PC-9 (cell line): ENCODE results near the gene FOXP2. TPM values are rescaled to one million over a fixed set of nuclear protein-coding genes. Genes with fewer than 3 reads are reported as not detected.

Experiments
- BruUV-seq: library from RNA; stranded (reverse); fragments of 400-500 nt; replicated peaks from 2 replicates; lab custom pipeline; 2021; lab: Mats Ljungman, UMichigan
- CTCF ChIA-PET: fragments of 300-600 bp; sonication (Branson Sonifier 250); formaldehyde crosslinking; loops from one replicate; lab custom pipeline; 2022; ENCODE audit warnings: antibody characterized with exemption; lab: Charles Lee
- POLR2A ChIA-PET: fragments of 300-600 bp; sonication (Branson Sonifier 250); formaldehyde crosslinking; loops from one replicate; lab custom pipeline; 2022; ENCODE audit warnings: antibody characterized with exemption; ENCODE audit not compliant: unreplicated experiment; lab: Charles Lee
- DNase-seq, 2 experiments: peaks; one replicate each; pipeline versions ENCODE4 v3.0.0 to v3.0.0-alpha.2; 2015 to 2022; ENCODE audit warnings: mixed read lengths in 1 of 2
- H2AFZ ChIP-seq: fragments of 200-600 bp; sonication (generic); 2 replicates; pipeline ENCODE4 v1.8.1; 2017; ENCODE audit warnings: antibody characterized with exemption
- H3F3A ChIP-seq: fragments of 200-600 bp; sonication (generic); 2 replicates; pipeline ENCODE4 v1.8.1; 2017; ENCODE audit warnings: antibody characterized with exemption, mild to moderate bottlenecking, low read depth; ENCODE audit not compliant: insufficient read depth
- H3K27ac ChIP-seq: fragments of 200-600 bp; sonication (generic); 2 replicates; pipeline ENCODE4 v1.6.1; 2016; ENCODE audit warnings: mixed run types
- H3K27me3 ChIP-seq: fragments of 200-600 bp; sonication (generic); 2 replicates; pipeline ENCODE4 v1.6.1; 2016; ENCODE audit warnings: low read depth, mixed run types; ENCODE audit not compliant: insufficient read depth
- H3K36me3 ChIP-seq: fragments of 200-600 bp; sonication (generic); 2 replicates; pipeline ENCODE4 v1.6.1; 2016; ENCODE audit warnings: low read depth, mixed run types
- H3K4me1 ChIP-seq: fragments of 200-600 bp; sonication (generic); replicated peaks from 2 replicates; pipeline ENCODE4 v1.6.1; 2016; ENCODE audit warnings: mixed run types; ENCODE audit not compliant: insufficient read depth
- H3K4me2 ChIP-seq: fragments of 200-600 bp; sonication (generic); 2 replicates; pipeline ENCODE4 v1.6.1; 2017; ENCODE audit warnings: mixed run types
- H3K4me3 ChIP-seq: fragments of 200-600 bp; sonication (generic); 2 replicates; pipeline ENCODE4 v1.6.1; 2016; ENCODE audit warnings: mixed run types
- H3K79me2 ChIP-seq: fragments of 200-600 bp; sonication (generic); 2 replicates; pipeline ENCODE4 v1.6.1; 2017; ENCODE audit warnings: low read depth, mixed run types
- H3K9me2 ChIP-seq: fragments of 200-600 bp; sonication (generic); 2 replicates; pipeline ENCODE4 v1.8.1; 2017; ENCODE audit warnings: mild to moderate bottlenecking; ENCODE audit not compliant: insufficient read depth
- H3K9me3 ChIP-seq: fragments of 200-600 bp; sonication (generic); 2 replicates; pipeline ENCODE4 v1.8.1; 2016; ENCODE audit warnings: low read depth; ENCODE audit not compliant: insufficient read depth
- H4K20me1 ChIP-seq: fragments of 200-600 bp; sonication (generic); 2 replicates; pipeline ENCODE4 v1.8.1; 2017; ENCODE audit not compliant: insufficient read depth
- CTCF ChIP-seq: fragments of 200-600 bp; sonication (generic); conservative IDR thresholded peaks from 2 replicates; pipeline ENCODE4 v1.6.1; 2017; ENCODE audit warnings: mixed run types, antibody characterized with exemption, mild to moderate bottlenecking, moderate library complexity
- EZH2 ChIP-seq: fragments of 200-600 bp; sonication (generic); IDR thresholded peaks from 2 replicates; pipeline ENCODE4 v1.8.0; 2017; ENCODE audit warnings: antibody characterized with exemption, low read depth
- intact Hi-C: fragments of 100-400 bp; cut with micrococcal nuclease; formaldehyde crosslinking; loops from one replicate; pipeline ENCODE4 v1.10.0; 2022; ENCODE audit not compliant: unreplicated experiment
- total RNA-seq: library from RNA; stranded (reverse); gene quantifications from 2 replicates; pipeline ENCODE4 v1.2.3, GENCODE V29; 2021

The FOXP2 gene
- total RNA-seq, 1 experiment from 2014 or later = 1.2 TPM

- Histone ChIP-seq H2AFZ (no peak overlapping the region), H3K4me1 (peaks cover 14% of the 10 kb centered on the region), H3K27me3 (no peaks in the 10 kb centered on the region), H4K20me1 (no peaks in the 10 kb centered on the region), H3K4me2 (no peak overlapping the region), H3F3A (no peaks in the 10 kb centered on the region), H3K36me3 (no peaks in the 10 kb centered on the region), H3K27ac (no peak overlapping the region), H3K79me2 (no peaks in the 10 kb centered on the region), H3K9me2 (no peaks in the 10 kb centered on the region), H3K9me3 (no peaks in the 10 kb centered on the region), H3K4me3 (no peak overlapping the region)
- DNase-seq = no peak
- BruUV-seq = no TSS peak
- intact Hi-C loops = no loop called here
- no peak for TF ChIP-seq EZH2
- TF ChIP-seq CTCF = no peak
- CTCF ChIA-PET = no interaction called here
- POLR2A ChIA-PET = no interaction called here
Measured at GRCh38 chr7:114417290-114417689, 2.7 kb downstream of the FOXP2 start.

GRCh38 chr7:114418117-114418516 is 3.5 kb downstream of the FOXP2 start:
- Histone ChIP-seq H3K4me2 (no peak overlapping the region), H3K27ac (no peak overlapping the region), H3F3A (no peaks in the 10 kb centered on the region), H3K36me3 (no peaks in the 10 kb centered on the region), H2AFZ (no peak overlapping the region), H3K27me3 (no peaks in the 10 kb centered on the region), H3K4me1 (peaks cover 14% of the 10 kb centered on the region), H3K4me3 (no peak overlapping the region), H3K9me2 (no peaks in the 10 kb centered on the region), H4K20me1 (no peaks in the 10 kb centered on the region), H3K9me3 (no peaks in the 10 kb centered on the region), H3K79me2 (no peaks in the 10 kb centered on the region)
- intact Hi-C loops = no loop called here
- no peak for TF ChIP-seq EZH2
- no peak for TF ChIP-seq CTCF
- no TSS peak for BruUV-seq
- POLR2A ChIA-PET = no interaction called here
- CTCF ChIA-PET = no interaction called here
- DNase-seq = no peak

GRCh38 chr7:114419441-114420272 is 5.0 kb downstream of the FOXP2 start:
- Histone ChIP-seq H3K4me3 (no peak overlapping the region), H4K20me1 (no peaks in the 10 kb centered on the region), H3K27me3 (no peaks in the 10 kb centered on the region), H3K4me2 (no peak overlapping the region), H3K79me2 (no peaks in the 10 kb centered on the region), H3K4me1 (peaks cover 3% of the 10 kb centered on the region; the same call in 1 of the 2 replicates), H3K9me2 (no peaks in the 10 kb centered on the region), H3K36me3 (no peaks in the 10 kb centered on the region), H3K27ac (no peak overlapping the region), H2AFZ (no peak overlapping the region), H3K9me3 (no peaks in the 10 kb centered on the region), H3F3A (no peaks in the 10 kb centered on the region)
- intact Hi-C loops = loop anchor here (5.0 to 10.0 kb wide), 2 partner anchors 245 to 1433 kb away; no protein-coding TSS in a partner anchor
- ChIA-PET CTCF (no interaction called here), POLR2A (no interaction called here)
- DNase-seq = no peak
- TF ChIP-seq CTCF = no peak
- TF ChIP-seq EZH2 = no peak
- no TSS peak for BruUV-seq
